GM13976 (cell line): ENCODE data around the gene ZNF565.
"Not testable (repeated sequence)": the region's sequence is repeated elsewhere in the genome, so short reads cannot be mapped to it uniquely, and the experiment has no call there.

Source experiments
- DNase-seq: peaks from one replicate; pipeline ENCODE4 v3.0.0; 2012; ENCODE audit warnings: low spot score
- CTCF ChIP-seq: IDR thresholded peaks from 2 replicates; pipeline ENCODE4 v1.5.1; 2012; ENCODE audit warnings: borderline replicate concordance, mild to moderate bottlenecking; ENCODE audit not compliant: insufficient read depth; ENCODE audit errors: extremely low read depth, missing control alignments, control extremely low read depth
- in situ Hi-C: fragments of 300-500 bp; cut with MboI; formaldehyde crosslinking; loops from one replicate; pipeline ENCODE4 v1.12.0; 2022; ENCODE audit warnings: low sequenced_read_pairs, mixed read lengths, inconsistent platforms; ENCODE audit not compliant: unreplicated experiment

ZNF565 gene

GRCh38 chr19:36196249-36196648, 18.2 kb downstream of the ZNF565 start:
- in situ Hi-C loops = no loop called here
- no peak for DNase-seq
- no peak for TF ChIP-seq CTCF

- DNase-seq, in situ Hi-C loops: not testable (repeated sequence)
Measured at GRCh38 chr19:36186722-36187121, 27.7 kb downstream of the ZNF565 start.

GRCh38 chr19:36183245-36183628, 31.2 kb downstream of the ZNF565 start:
- in situ Hi-C loops = no loop called here
- no peak for TF ChIP-seq CTCF
- no peak for DNase-seq

- no peak for TF ChIP-seq CTCF
- DNase-seq = no peak
- in situ Hi-C loops = no loop called here
Measured at GRCh38 chr19:36182612-36183244, 31.7 kb downstream of the ZNF565 start.

- DNase-seq, in situ Hi-C loops: not testable (repeated sequence)
Measured at GRCh38 chr19:36179077-36179476, 35.4 kb downstream of the ZNF565 start.

- DNase-seq, in situ Hi-C loops: not testable (repeated sequence)
Measured at GRCh38 chr19:36173846-36174245, 40.6 kb downstream of the ZNF565 start.

- no peak for TF ChIP-seq CTCF
- no peak for DNase-seq
- in situ Hi-C loops = no loop called here
Measured at GRCh38 chr19:36172852-36173251, 41.6 kb downstream of the ZNF565 start.

- in situ Hi-C loops = no loop called here
- no peak for TF ChIP-seq CTCF
- DNase-seq = no peak
Measured at GRCh38 chr19:36169084-36169760, 45.2 kb downstream of the ZNF565 start.
